HG03280 (cell line): Measurements from ENCODE around the gene HSD11B2.

Experiments used
- ATAC-seq: cut with Tn5 transposase; IDR thresholded peaks from one replicate; pipeline ENCODE4 v1.9.1; 2021; ENCODE audit warnings: mild to moderate bottlenecking, moderate library complexity; ENCODE audit not compliant: unreplicated experiment

HSD11B2 gene

DNA sequence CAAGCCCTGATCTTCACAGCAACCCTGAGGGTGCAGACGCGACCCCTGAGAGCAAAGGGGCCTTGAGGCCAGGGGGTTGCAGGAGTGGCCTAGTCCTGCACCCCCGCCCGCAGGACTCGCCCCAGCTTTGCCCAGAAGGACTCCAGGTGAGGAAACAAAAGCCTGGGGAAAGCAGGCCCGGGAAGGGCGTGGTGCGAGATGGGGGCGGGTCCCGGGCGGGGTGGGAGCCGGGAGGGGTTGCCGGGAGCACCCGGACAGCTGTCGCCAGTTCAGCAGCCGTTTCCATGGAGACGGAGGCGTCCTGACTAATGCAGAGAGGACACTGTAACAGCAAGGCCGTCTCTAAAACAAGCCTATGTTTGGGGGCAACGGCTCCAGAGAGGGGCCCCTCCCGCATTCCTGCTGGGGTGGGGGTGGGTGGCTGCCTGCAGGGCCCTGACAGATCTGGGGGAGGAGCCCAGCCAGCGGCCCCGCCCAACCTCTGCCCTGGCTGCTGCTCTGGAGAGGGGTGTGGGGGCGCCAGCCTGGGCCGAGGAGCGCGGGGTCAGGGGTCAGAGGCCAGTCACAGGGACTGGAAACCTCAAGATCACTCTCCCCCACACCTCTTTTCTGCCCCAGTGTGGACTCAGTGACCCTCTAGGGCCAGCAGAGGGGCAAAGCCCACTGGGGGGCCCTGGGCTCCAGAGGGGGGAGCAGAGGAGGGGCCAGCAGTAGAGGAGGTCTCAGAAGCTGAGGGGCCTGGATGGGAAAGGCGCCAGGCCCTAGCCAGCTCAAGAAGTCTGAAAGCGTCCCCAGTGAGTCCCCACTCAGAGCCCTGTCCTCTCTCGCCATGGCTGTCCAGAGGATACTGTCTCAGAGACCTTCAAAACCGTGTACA is 34.5 kb upstream of the HSD11B2 start:
- no peak for ATAC-seq

DNA sequence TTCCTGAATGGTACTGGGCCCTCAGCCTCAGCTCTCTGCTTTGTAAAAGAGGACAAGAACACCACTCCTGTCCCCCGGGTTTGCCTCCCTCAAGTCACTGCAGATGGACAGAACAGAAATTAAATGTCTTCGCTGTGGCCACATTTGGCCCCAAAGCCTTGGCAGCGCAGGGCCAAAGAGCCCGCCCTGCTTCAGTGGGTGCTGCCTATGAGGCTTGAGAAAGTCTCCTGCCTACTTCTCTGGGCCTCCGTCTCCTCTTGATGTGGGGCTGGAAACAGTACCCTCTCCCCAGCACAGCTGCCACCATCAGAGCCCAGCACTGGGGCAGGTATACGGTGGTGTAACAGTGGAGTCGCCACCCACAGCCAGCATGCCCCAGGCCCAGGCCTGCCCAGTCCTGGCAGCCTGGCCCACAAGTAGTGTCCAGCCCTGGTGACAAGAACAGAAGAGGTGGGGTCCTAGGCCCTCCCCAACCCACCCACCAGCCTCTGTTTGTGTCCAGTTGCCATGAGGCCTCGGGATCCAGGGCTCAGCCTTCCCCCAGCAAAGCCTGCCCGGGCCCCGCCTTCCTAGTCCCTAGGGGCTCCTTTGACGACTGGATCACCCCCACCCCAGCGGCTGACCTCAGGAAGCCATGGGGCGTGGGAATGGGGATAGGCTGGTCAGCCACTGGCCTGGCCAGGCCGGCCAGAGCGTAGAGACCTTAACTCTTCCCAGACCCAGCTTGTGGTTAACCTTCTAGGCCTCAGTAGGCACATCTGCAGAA is 33.7 kb upstream of the HSD11B2 start:
- no peak for ATAC-seq

- ATAC-seq = no peak
These were observed 32.9 kb upstream of the HSD11B2 start for GRCh38 chr16:67397812-67398545.

GRCh38 chr16:67398546-67399217 is 32.2 kb upstream of the HSD11B2 start:
- no peak for ATAC-seq

GRCh38 chr16:67399218-67399733 is 31.6 kb upstream of the HSD11B2 start:
- ATAC-seq = no peak

DNA sequence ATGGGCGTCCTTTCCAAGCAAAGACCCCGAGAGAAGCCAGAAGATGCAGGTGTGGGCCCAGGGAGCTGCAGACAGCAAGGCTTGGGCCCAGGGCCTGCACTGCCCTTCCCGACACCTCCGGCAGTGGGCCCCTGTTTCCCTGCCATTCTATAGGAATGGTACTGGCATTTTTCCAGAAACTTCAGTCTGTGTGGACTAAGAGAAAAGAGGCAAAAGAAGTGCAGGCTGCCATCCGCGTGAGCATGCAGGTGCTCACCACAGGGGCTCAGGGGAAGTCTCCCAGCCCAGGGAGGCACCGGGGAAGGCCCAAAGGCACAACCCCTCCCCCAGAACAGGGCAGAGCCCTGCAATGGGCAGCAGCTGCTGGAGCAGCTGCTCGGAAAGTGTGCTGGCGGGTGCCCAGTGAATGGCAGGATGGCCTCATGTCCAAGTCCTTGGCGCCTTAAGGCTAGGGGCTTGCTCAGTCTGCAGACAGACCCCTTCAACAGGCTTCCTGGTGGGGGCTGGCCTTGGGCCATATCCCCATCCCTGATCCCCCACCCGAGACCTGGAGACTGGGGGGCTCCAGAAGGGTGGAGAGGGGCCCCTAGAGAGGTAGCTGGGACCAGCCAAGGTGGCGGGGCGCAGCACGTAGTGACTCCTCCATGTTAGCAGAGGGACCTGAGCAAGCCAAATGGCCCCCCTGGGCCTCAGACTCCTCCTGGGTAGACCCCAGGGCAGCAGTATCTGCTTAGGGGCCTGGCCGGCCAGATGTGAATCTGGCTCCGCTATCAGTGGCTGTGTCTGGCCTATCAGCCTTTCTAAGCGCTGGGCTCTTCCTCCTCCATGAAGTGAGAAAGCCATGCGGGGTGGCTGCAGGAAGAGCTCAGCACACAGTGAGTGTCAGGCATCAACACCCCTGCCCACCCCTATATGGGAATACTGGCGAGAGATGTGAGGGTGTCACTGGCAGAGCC is 30.9 kb upstream of the HSD11B2 start:
- no peak for ATAC-seq

DNA sequence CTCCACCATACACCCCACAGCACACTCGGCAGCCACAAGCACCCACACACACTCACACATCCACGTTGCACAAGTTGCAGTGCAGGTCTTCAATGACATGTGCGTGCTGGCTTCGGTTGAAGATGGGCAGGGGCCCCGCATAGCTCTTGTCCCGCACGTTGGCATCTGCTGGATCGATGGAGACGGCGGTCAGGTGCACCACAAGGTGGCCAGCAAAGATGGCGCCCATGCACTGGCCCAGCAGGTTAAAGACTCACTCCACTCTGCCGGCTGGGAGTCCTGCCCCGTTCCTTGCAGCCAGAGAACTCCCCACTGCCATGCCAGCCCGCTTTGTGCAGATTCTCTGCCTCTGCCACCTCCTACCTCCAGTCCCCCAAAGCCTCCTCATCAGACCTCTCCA is 30.0 kb upstream of the HSD11B2 start:
- no peak for ATAC-seq

- ATAC-seq = no peak
These were observed 26.9 kb upstream of the HSD11B2 start for GRCh38 chr16:67403976-67404555.

DNA sequence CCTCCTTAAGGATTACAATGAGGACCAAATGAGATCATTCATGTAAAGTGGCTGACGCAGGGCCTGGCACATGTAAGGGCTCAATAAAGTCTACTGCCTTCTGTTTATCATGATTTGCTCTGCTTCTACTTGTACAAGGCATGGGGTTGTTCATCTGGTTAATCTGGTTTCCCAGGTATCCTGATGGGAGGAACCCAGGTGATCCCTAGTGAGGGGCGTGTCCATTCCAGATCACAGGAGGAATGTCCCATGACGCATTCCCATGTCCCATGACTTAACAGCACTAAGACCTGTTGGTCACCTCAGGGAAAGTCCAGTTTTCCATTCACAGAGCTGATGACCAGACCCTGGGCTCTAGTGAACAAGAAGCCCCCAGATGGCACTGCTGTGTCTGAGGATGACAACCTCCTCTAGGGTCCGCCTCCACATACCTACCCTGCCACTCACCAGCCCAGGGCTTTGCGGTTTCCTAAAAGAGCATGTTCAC is 26.1 kb upstream of the HSD11B2 start:
- no peak for ATAC-seq

DNA sequence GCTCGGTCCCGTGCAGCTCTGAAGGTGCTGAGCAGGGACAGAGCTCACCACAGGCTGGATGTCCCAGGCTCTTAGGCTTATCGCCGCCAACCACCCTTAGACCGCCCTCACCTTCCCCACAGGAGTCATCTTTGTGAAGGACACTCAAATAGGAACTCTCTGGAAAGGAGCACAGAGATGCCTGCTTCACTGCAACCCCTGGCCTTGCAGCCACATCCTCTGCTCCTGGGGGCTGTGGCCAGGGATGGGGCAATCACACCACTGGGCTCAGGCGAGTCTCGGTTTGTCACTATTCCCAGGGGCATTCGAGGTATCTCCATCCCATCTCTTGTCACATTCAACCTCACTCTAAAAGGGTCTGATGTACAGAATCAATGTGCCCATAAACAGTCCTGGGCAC is 25.6 kb upstream of the HSD11B2 start:
- no peak for ATAC-seq

DNA sequence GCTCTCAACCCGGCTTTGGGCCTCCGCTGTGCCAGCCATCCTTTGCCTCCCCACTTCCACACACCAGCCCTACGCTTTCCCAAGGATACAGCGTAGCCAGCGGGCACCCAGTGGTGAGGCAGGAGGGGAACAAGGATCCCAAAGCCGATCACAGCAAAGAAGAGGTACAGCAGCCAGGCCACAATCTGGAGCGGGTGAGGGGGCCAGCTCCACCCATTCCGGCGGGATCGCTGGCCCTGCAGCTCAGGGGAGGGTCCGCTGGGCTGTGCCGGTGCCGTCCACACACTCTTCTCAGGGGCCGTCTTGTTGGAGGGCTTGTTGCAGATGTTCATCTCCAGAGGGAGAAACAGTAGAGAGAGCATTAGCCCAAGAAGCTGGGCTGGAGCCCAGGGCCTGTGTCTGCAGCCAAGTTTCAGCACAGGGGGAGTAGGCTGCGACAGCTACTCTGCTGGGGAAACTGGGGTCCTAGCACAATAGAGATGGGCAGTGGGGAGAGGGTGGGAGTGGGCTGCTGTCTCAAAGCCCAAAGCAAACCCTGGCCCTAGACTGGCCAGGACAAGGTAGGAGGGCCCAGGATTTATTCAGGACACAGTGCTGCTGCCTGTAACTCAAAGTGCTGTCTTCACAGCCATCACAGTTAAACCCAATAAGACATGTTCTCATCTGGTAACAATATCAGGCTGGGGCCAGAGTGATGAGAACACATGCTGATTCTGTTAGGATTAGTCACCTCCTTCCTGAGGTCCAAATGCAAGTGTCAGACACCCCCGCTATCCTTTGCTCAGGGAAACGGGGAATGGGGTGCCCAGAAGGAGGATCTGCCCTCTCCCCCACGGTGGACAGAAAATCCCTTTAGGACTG is 24.6 kb upstream of the HSD11B2 start:
- ATAC-seq = no peak

DNA sequence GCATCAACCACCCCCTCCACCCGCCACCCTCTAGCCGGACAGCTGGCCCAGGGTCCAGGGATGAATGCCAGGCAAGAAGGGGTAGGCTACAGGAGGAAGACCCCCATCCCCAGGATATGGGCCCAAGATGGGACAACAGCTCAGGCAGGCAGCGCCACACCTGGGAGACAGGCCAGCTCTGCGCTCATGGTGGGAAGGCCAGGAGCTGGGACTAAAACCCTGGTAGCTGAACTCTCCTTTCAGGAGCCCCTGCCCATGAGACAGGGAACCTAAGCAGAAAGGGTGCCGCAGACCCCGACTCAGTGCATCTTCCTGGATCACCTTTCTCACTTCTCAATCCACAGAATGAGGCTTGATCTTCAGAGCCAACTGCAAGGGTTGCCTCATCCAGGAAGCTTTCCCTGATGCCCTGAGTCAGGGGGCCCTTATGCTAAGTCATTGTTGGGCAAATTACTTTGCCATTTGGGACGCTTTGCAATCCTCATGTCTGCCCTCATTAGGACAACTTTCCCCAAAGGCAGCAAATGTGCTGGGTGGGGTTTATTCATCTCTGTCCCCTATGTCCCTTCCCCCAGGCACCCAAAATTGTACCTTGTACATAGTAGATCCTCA is 23.6 kb upstream of the HSD11B2 start:
- ATAC-seq = no peak

- ATAC-seq = no peak
These were observed 23.0 kb upstream of the HSD11B2 start for GRCh38 chr16:67407788-67408452.

DNA sequence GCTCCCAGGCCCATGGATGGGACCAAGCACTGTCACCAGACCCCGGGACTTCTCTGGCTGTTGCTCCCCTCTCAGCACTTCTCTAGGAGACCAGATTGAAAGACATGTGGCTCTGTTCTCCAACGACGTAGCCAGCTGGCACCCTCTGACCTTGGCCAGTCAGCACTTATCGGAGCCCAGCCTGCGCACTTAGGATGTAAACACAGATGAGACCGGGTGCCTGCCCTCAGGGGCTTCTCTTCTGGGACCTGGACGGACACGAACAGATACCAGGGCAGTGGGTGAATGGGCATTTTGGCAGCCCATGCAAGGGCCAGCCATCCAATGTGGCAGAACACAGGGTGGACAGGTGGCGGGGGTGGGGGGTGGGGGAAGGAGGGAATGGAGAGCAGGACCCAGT is 21.3 kb upstream of the HSD11B2 start:
- no peak for ATAC-seq

DNA sequence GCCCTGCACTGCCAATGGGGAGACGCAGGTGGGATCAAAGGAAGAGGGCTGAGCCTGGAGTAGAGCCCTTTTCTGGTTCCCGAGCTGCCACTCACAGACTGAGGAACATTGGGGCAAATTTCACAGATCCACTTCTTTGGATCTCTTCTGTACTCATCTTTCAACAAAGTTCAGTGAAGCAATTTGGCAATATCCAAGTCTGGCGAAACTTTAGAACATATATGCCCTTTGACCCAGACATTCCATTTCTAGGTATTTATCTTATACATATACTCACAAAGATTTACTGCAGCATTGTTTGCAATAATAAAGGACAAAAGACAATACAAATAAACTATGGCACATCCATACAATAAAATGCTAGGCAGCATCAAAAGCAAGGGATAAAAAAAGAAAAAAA is 19.6 kb upstream of the HSD11B2 start:
- ATAC-seq = no peak

- ATAC-seq = no peak
These were observed 18.6 kb upstream of the HSD11B2 start for GRCh38 chr16:67412294-67412693.
